Mesodermal cell (in vitro differentiated cells): Measurements from ENCODE around the gene CLEC18C. TPM values are rescaled to one million over a fixed set of nuclear protein-coding genes. Genes with fewer than 3 reads are reported as not detected.
"Not testable (repeated sequence)": the region's sequence is repeated elsewhere in the genome, so short reads cannot be mapped to it uniquely, and the experiment has no call there.

ENCODE experiments used
- H3K27ac ChIP-seq: 2 replicates; pipeline ENCODE4 v1.7.0; 2013; ENCODE audit warnings: mild to moderate bottlenecking, low read depth, low read length, moderate library complexity; ENCODE audit not compliant: severe bottlenecking
- H3K36me3 ChIP-seq: 2 replicates; pipeline ENCODE4 v1.7.1; 2013; ENCODE audit warnings: mild to moderate bottlenecking, low read length, moderate library complexity; ENCODE audit not compliant: control insufficient read depth, insufficient read depth
- H3K4me1 ChIP-seq: one replicate; pipeline ENCODE4 v1.7.1; 2013; ENCODE audit warnings: mild to moderate bottlenecking, low read length; ENCODE audit not compliant: insufficient read depth, control insufficient read depth, poor library complexity, severe bottlenecking
- H3K4me3 ChIP-seq: 2 replicates; pipeline ENCODE4 v1.7.0; 2013; ENCODE audit warnings: low read length, control low read depth, mild to moderate bottlenecking; ENCODE audit not compliant: insufficient read depth, poor library complexity, severe bottlenecking; ENCODE audit errors: extremely low read depth
- H3K9me3 ChIP-seq: 2 replicates; pipeline ENCODE4 v1.7.1; 2013; ENCODE audit warnings: mild to moderate bottlenecking, low read length, moderate library complexity; ENCODE audit not compliant: control insufficient read depth
- WGBS, 2 experiments: methylation state at CpG; one replicate each; pipeline ENCODE4 v1.1.5; 2013; ENCODE audit warnings: missing lambda C conversion rate in 2 of 2; ENCODE audit not compliant: insufficient coverage in 2 of 2; 5-methylcytosine and 5-hydroxymethylcytosine counted together
- polyA plus RNA-seq, 2 experiments: library from polyadenylated mRNA; stranded (reverse); fragments of 50-300 nt; gene quantifications; one replicate each; pipeline ENCODE4 v1.2.3, GENCODE V29; 2013

The CLEC18C gene
- polyA plus RNA-seq (2013, experiment 1 of 2): 1.3 TPM
- 0.56 TPM for polyA plus RNA-seq (2013, experiment 2 of 2)

GRCh38 chr16:70173212-70173837 lies at the start of gene CLEC18C:
Gene CLEC18C, plus strand, starts transcription at chr16:70173787. Its CDS starts 492 bp downstream, at chr16:70174279.
- WGBS, 2 experiments: 91 to 93% methylated on average over 7 to 9 of the region's 21 CpGs

GRCh38 chr16:70123822-70124221 lies 49.8 kb upstream of the CLEC18C start:
- 90 to 94% methylated on average over 14 of the region's 14 CpGs for WGBS, 2 experiments
- H3K4me3 ChIP-seq, H3K9me3 ChIP-seq, H3K27ac ChIP-seq, H3K4me1 ChIP-seq: not testable (repeated sequence)
- H3K36me3 ChIP-seq: peaks cover 66% of the 10 kb centered on the region

More at GRCh38 chr16:70173212-70173837, at the start of gene CLEC18C:
- H3K4me1 ChIP-seq, H3K9me3 ChIP-seq, H3K4me3 ChIP-seq, H3K27ac ChIP-seq, H3K36me3 ChIP-seq: not testable (repeated sequence)

- H3K27ac ChIP-seq, H3K4me3 ChIP-seq, H3K9me3 ChIP-seq, H3K4me1 ChIP-seq: not testable (repeated sequence)
- 95 to 98% methylated on average over 10 of the region's 11 CpGs for WGBS, 2 experiments
- peaks cover 85% of the 10 kb centered on the region for H3K36me3 ChIP-seq
Observed at GRCh38 chr16:70126226-70126625, 47.4 kb upstream of the CLEC18C start.

GRCh38 chr16:70127706-70128105 lies 45.9 kb upstream of the CLEC18C start:
- H3K36me3 ChIP-seq: peaks cover 84% of the 10 kb centered on the region
- H3K4me1 ChIP-seq, H3K9me3 ChIP-seq, H3K27ac ChIP-seq, H3K4me3 ChIP-seq: not testable (repeated sequence)
- WGBS, 2 experiments: 95 to 96% methylated on average over 5 of the region's 5 CpGs

DNA sequence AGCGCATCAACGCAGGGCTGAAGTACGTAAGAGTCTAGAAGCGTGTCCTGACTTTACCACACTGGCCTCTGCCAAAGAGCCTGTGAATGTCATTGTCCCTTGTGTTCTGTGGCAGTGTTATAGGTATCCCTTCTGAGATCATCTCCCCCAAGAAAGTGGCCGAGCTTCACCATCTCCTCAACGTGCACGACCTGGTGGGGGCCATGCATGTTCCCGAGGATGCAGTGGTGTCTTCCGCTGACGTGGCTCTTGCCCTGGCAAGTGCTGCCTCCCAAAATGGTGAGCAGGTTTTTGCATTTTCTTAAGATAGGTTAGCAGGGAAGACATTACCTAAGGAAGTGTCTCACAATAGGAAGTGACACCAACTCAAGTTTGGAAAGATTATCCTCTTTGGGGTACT lies 44.7 kb upstream of the CLEC18C start:
- not testable (repeated sequence) for H3K4me3 ChIP-seq, H3K27ac ChIP-seq, H3K9me3 ChIP-seq, H3K4me1 ChIP-seq
- peaks cover 87% of the 10 kb centered on the region for H3K36me3 ChIP-seq
- WGBS, 2 experiments: 100% methylated on average over 3 of the region's 10 CpGs; no CpG with 5 or more reads in 1 of the 2 experiments

DNA sequence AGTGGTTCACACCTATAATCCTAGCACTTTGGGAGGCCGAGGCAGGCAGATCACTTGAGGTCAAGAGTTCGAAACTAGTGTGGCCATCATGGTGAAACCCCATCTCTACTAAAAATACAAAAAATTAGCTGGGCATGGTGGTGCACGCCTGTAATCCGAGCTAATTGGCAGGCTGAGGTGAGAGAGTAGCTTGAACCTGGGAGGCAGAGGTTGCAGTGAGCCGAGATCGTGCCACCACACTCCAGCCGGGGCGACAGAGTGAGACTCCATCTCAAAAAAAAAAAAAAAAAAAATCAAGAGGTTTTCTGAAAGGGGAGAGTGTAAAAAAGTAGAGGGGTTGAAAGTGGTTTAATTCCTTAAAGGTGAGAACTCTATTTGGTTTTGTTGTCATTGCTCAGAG lies 37.8 kb upstream of the CLEC18C start:
- not testable (repeated sequence) for H3K9me3 ChIP-seq, H3K27ac ChIP-seq, H3K4me3 ChIP-seq, H3K4me1 ChIP-seq
- 97 to 100% methylated on average over 3 to 6 of the region's 8 CpGs for WGBS, 2 experiments
- H3K36me3 ChIP-seq: peaks cover 77% of the 10 kb centered on the region

- WGBS, 2 experiments: 90 to 94% methylated on average over 2 of the region's 2 CpGs
- H3K4me3 ChIP-seq, H3K4me1 ChIP-seq, H3K9me3 ChIP-seq, H3K27ac ChIP-seq: not testable (repeated sequence)
- H3K36me3 ChIP-seq: peaks cover 78% of the 10 kb centered on the region
Observed at GRCh38 chr16:70136595-70136994, 37.0 kb upstream of the CLEC18C start.

DNA sequence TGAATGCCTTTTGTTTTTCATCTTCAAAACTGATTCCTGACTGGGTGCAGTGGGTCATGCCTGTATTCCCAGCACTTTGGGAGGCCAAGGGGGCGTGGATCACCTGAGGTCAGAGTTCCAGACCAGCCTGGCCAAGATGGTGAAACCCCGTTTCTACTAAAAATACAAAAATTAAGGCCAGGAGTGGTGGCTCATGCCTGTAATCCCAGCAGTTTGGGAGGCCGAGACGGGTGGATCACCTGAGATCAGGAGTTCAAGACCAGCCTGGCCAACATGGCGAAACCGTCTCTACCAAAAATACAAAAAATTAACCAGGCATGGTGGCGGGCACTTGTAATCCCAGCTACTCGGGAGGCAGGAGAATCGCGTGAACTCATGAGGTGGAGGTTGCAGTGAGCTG lies 30.8 kb upstream of the CLEC18C start:
- H3K9me3 ChIP-seq, H3K4me3 ChIP-seq, H3K4me1 ChIP-seq, H3K27ac ChIP-seq: not testable (repeated sequence)
- peaks cover 62% of the 10 kb centered on the region for H3K36me3 ChIP-seq
- 79 to 94% methylated on average over 3 to 4 of the region's 10 CpGs for WGBS, 2 experiments

DNA sequence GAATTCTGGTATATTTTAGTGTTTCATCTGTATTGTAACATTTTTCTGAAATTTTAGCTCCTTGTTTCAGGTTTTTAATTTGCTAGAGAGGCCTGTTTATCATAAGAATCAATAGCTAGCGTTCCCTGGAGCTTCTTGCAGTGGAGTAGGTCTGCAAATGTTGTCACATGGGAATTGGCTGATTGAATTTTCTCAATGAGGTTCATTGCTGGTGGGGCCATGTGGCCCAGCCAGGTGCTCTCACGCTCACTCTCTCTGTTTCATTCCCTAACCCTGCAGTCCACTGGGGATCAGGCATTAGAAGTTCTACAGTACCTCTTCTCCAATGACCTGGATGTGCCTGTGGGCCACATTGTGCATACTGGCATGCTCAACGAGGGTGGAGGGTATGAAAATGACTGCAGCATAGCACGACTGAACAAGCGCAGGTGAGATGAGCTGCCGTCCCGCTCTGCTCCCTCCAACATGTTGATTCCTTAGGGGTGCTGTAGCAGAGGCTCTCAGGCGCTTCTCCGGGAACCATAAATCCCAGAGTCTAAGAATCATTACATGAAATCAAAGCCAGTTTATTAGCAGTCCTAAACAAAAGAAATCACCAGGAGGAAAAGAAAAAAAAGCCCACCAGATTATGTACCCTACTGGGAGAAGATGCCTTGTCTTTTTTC lies 30.2 kb upstream of the CLEC18C start:
- not testable (repeated sequence) for H3K9me3 ChIP-seq, H3K4me1 ChIP-seq, H3K27ac ChIP-seq, H3K4me3 ChIP-seq
- H3K36me3 ChIP-seq: peaks cover 63% of the 10 kb centered on the region
- WGBS, 2 experiments: 82 to 84% methylated on average over 6 to 8 of the region's 9 CpGs

- H3K4me1 ChIP-seq, H3K4me3 ChIP-seq, H3K27ac ChIP-seq, H3K9me3 ChIP-seq: not testable (repeated sequence)
- 85 to 87% methylated on average over 4 to 6 of the region's 11 CpGs for WGBS, 2 experiments
- H3K36me3 ChIP-seq: peaks cover 70% of the 10 kb centered on the region
Observed at GRCh38 chr16:70147853-70148252, 25.7 kb upstream of the CLEC18C start.

GRCh38 chr16:70148453-70148852 lies 25.1 kb upstream of the CLEC18C start:
- not testable (repeated sequence) for H3K9me3 ChIP-seq, H3K27ac ChIP-seq, H3K4me1 ChIP-seq, H3K4me3 ChIP-seq
- peaks cover 70% of the 10 kb centered on the region for H3K36me3 ChIP-seq
- WGBS, 2 experiments: 94 to 100% methylated on average over 2 of the region's 6 CpGs
